ENCODE results near the gene LTB.
"Not testable (repeated sequence)": the region's sequence is repeated elsewhere in the genome, so short reads cannot be mapped to it uniquely, and the experiment has no call there.

LTB gene

GRCh38 chr6:31575335-31575901, 6.8 kb downstream of the LTB start, which contains the start of gene TNF:
TNF (plus strand) TSS chr6:31575565; CDS start chr6:31575742, 177 bp downstream.
- no peak for DNase-seq

DNA sequence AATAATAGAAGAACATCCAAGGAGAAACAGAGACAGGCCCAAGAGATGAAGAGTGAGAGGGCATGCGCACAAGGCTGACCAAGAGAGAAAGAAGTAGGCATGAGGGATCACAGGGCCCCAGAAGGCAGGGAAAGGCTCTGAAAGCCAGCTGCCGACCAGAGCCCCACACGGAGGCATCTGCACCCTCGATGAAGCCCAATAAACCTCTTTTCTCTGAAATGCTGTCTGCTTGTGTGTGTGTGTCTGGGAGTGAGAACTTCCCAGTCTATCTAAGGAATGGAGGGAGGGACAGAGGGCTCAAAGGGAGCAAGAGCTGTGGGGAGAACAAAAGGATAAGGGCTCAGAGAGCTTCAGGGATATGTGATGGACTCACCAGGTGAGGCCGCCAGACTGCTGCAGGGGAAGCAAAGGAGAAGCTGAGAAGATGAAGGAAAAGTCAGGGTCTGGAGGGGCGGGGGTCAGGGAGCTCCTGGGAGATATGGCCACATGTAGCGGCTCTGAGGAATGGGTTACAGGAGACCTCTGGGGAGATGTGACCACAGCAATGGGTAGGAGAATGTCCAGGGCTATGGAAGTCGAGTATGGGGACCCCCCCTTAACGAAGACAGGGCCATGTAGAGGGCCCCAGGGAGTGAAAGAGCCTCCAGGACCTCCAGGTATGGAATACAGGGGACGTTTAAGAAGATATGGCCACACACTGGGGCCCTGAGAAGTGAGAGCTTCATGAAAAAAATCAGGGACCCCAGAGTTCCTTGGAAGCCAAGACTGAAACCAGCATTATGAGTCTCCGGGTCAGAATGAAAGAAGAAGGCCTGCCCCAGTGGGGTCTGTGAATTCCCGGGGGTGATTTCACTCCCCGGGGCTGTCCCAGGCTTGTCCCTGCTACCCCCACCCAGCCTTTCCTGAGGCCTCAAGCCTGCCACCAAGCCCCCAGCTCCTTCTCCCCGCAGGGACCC, 7.8 kb downstream of the LTB start:
- no peak for DNase-seq

DNA sequence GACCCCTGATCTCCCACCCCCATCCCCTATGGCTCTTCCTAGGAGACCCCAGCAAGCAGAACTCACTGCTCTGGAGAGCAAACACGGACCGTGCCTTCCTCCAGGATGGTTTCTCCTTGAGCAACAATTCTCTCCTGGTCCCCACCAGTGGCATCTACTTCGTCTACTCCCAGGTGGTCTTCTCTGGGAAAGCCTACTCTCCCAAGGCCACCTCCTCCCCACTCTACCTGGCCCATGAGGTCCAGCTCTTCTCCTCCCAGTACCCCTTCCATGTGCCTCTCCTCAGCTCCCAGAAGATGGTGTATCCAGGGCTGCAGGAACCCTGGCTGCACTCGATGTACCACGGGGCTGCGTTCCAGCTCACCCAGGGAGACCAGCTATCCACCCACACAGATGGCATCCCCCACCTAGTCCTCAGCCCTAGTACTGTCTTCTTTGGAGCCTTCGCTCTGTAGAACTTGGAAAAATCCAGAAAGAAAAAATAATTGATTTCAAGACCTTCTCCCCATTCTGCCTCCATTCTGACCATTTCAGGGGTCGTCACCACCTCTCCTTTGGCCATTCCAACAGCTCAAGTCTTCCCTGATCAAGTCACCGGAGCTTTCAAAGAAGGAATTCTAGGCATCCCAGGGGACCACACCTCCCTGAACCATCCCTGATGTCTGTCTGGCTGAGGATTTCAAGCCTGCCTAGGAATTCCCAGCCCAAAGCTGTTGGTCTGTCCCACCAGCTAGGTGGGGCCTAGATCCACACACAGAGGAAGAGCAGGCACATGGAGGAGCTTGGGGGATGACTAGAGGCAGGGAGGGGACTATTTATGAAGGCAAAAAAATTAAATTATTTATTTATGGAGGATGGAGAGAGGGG, 8.8 kb downstream of the LTB start:
- no peak for DNase-seq

- no peak for DNase-seq
These were observed 9.9 kb downstream of the LTB start, which contains the start of gene LTA for GRCh38 chr6:31572041-31572911. LTA (plus strand) TSS chr6:31572289; CDS start chr6:31572743, 454 bp downstream.

DNA sequence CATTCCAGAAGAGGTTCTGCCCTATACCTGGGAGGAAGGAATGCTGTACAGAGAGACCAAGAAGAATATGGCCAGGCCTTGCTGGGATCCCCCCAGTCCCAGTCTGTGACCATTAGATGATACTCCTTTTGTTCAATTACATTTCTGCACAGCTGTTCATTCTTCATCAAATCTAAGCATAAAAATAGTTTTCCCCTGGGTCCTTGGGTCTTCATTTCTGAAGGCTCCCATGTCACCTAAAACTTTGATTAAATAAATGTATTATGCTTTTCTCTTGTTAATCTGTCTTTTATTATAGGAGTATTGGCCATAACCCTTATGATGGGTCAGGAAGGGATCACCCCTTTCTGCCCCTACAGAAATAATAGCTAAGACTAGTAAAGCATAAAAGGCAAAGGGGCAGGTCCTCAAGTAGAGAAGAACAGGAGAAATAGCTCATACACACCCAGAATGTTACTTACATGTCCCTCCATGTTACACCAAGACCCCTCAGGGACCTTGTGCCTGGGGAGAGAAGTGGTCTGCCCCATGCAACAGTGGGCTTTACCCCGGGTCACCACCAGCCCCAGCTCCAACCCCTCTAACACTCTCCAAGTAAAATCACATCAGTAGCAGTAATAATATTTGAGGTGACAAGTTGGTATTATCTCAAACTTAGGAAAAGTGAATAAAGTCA, 12.2 kb downstream of the LTB start:
- DNase-seq, result no peak

- no peak for DNase-seq
These were observed 13.7 kb downstream of the LTB start for GRCh38 chr6:31568537-31568961.

DNA sequence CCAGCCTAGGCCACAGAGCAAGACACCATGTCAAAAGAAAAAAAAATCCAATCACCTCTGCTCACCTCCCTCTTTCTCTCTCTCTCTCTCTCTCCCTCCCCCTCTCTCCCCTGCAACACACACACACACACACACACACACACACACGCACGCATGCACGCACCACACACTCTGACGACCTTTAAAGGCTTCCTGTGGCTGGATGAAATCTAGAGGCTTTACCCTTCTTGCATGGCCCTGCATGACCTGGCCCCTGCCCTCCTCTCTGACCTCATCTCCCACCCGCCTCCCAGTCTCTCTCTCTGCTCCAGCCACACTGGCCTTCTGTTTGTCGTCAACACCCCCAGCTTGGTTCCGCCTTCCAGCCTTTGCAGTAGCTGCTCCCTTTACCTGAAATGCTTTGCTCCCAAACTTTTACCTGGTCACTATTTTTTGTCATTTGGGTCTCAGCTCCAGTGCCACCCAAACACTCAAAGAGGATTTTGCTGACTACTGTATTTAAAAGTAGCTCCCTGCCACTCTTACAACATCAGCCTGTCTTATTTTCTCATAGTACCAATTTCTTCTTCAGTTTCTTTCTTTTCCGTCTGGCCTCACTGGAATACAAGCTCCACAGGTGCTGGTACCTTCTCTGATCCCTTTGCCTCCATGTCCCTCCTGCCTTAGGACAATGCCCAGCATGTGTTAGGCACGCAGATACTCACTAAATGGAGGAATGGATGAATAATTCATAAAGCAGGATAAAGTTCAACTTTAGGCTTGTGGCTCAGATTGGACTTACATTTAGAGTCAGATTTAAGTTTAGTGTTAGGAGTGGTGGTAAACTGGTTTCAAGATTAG, 14.5 kb downstream of the LTB start:
- no peak for DNase-seq

DNA sequence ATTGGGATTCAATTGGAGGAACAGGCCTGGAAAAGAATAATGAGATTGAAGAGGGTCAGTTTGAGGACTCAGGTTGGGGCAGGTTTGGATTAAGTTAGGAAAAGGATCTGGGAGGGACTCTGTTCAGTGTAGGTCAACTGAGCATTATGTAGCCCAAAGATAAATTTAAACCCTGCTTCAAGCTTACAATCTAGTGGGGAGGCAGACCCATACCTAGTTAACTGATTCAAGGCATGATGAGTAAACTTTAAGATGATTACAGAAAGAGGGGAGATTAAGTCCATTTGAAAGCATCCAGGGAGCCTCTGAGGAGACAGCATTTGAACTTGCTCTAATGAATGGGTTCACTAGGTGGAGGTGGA, 21.5 kb downstream of the LTB start:
- no peak for DNase-seq

DNA sequence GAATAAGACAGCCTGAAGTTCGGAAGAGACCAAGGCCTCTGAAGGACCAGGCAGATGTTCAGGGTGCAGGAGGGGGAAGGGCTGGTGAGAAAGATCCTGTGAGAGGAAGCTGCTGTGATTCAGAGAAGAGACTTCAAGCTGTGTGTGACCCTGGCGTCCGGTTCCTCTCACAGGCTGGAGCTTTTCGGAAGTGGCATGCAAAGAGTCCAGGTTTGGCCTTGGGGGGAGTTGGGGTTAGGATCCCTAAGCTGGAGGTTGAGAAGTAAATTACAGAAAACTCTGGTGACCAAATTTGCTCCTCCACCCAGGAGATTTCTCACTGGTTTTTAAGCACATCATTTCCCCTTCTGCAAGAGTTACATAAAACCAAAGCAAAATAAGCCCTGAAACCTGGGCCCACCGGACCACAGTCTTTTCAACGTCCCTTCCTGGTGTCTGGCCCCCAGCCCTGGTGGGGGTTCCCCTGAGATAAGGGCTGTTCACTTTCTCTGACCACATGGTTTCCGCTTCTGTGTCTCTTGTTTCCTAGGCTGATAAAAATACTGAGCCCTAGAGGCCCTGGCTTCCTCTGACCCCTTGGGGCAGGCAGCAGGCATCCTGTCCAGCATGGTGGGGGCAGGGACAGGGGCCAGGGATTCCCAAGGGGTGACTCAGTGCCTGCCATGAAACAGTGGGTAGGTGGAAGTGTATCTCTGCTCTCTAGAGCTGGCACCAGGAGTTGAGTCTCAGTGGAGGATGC, 22.1 kb downstream of the LTB start:
- no peak for DNase-seq

DNA sequence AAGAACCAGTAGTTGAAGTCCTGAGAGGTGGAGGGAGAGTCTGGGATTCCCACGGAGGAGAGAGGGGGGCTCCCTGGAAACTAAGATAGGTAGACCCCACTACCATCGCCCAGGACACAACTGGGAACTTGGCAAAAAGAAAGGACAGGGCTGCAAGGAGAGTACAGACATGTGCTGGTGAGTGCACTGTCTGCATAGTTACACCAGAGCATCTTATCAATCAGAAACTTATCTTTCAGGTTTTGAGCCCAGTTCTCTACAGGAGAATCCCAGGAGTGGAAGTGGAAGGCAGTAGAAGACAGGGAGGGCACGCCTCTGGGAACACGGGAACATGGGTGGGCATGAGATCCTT, 22.6 kb downstream of the LTB start:
- no peak for DNase-seq

DNA sequence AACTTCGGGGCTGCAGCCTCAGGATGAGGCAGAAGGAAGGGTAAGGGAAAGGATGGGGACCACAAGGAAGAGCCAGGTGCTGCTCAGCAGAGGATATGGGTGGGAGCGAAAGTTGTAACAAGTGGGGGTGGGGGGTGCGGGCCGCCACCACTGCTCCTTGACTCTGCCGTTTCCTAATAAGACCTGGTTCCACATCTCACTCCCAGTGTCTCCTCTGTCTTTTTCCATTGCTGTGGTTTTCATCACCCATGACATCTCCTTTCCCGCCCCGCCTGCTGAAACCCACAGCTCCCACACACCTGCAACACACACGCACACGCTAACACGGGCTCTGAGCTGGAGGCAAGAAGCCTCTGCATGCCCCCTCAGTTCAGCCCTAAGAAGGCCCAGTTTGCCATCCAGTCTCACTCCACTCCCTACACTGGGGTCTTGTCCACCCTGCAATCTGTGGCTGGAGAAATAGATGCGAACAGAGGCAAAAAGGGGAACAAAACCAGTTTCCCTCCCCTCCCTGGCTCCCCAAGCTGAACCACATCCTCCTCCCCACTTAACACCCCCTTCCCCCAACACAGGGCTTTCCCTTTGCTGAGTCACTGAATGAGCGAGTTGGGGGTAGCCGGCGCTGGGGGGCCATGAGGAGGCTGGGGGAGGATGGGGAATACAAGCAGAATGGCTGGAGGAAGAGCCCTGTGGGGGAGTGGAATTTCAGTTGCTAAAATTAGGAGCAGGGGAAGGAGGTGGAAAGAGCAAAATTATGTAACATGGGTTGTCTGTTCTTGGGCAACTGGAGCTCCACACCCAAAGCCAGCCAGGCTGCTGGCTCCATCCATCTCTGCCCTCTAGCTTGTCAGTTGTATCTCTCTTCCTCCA, 23.4 kb downstream of the LTB start:
- no peak for DNase-seq

DNA sequence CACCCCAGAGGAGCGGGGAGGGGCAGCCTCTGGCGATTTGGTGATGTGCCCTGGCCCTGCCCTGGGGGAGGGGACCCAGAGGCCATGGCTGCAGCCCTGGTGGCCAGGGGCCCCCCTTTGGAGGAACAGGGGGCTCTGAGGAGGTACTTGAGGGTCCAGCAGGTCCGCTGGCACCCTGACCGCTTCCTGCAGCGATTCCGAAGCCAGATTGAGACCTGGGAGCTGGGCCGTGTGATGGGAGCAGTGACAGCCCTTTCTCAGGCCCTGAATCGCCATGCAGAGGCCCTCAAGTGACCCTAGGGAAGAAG, 24.0 kb downstream of the LTB start:
- DNase-seq, result no peak

GRCh38 chr6:31557443-31558317, 24.5 kb downstream of the LTB start:
- DNase-seq, result no peak

DNA sequence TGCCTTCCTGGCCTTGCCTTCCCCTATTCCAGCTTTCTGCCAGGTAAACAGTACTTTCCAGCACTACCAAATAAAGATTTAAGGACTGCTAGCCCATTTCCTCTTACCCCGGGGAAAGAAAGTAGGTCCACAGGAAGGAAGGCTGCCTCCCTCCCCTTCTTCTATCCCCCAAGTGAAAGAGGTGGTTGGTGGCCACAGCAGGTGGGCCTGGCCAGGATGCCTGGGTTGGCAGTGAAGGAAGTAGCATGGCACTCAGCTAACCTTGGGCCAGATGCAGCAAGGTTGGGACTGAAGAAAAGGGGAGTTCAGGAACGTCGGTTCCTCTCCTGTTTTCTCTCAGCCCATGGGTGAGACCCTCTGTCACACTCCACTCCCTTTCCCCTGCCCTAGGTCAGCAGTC, 25.9 kb downstream of the LTB start:
- no peak for DNase-seq

GRCh38 chr6:31551371-31551770, 30.9 kb downstream of the LTB start:
- DNase-seq, result not testable (repeated sequence)

- DNase-seq, result no peak
These were observed 33.7 kb downstream of the LTB start for GRCh38 chr6:31548544-31548873.

- no peak for DNase-seq
These were observed 34.3 kb downstream of the LTB start for GRCh38 chr6:31547727-31548543.
